HepG2 (cell line): ENCODE results near the gene ZC3H18. TPM values are rescaled to one million over a fixed set of nuclear protein-coding genes. Genes with fewer than 3 reads are reported as not detected.

Source experiments
- ATAC-seq: fragments of 200-7000 bp; cut with Tn5 transposase; 3 replicates; pipeline ENCODE4 v1.9.1; 2020; ENCODE audit warnings: mild to moderate bottlenecking, moderate library complexity
- BruUV-seq: library from RNA; stranded (reverse); fragments of 400-500 nt; replicated peaks from 2 replicates; lab custom pipeline; 2021; lab: Mats Ljungman, UMichigan
- CTCF ChIA-PET: fragments of 300-600 bp; formaldehyde crosslinking; extraction: SDS; loops from one replicate; lab custom pipeline; 2021; ENCODE audit warnings: low total read pairs, inconsistent platforms, low intra/inter-chr PET ratio; lab: Yijun Ruan, JAX
- POLR2A ChIA-PET: fragments of 350-600 bp; sonication (Branson Sonifier 250); formaldehyde crosslinking; loops from one replicate; lab custom pipeline; 2020; ENCODE audit warnings: antibody characterized with exemption, inconsistent platforms; lab: Yijun Ruan, JAX
- DNase-seq: peaks from one replicate; pipeline ENCODE4 v3.0.0-alpha.2; 2015; ENCODE audit warnings: low spot score
- FAIRE-seq: peaks from 3 replicates; lab custom pipeline; 2011; peaks lifted over from hg19 to GRCh38; lab: Jason Lieb, UNC
- H2AFZ ChIP-seq: one replicate; pipeline ENCODE4 v1.6.1; 2011; ENCODE audit warnings: low read length, inconsistent platforms
- H3K27ac ChIP-seq: fragments of 300-600 bp; 3 replicates; pipeline ENCODE4 v1.8.0; 2011; ENCODE audit warnings: mixed run types, mild to moderate bottlenecking, mixed read lengths, low read length, inconsistent platforms; ENCODE audit not compliant: insufficient read depth; ENCODE audit errors: extremely low read length
- H3K27me3 ChIP-seq, 2 experiments: fragments of 200-600 bp in 1 of 2; 2 replicates in 1 of 2; 3 replicates in 1 of 2; pipeline versions ENCODE4 v1.6.0 to v1.8.0; 2011; ENCODE audit warnings: low read length in 2 of 2, mild to moderate bottlenecking in 2 of 2, moderate library complexity in 2 of 2, inconsistent platforms in 1 of 2; ENCODE audit not compliant: insufficient read depth in 2 of 2, control insufficient read depth in 1 of 2
- H3K36me3 ChIP-seq, 2 experiments: fragments of 200-600 bp in 1 of 2; replicated peaks in 1 of 2; 2 replicates in 1 of 2; 3 replicates in 1 of 2; pipeline versions ENCODE4 v1.5.1 to v1.8.0; 2011; ENCODE audit warnings: low read length in 2 of 2, inconsistent platforms in 1 of 2; ENCODE audit not compliant: insufficient read depth in 2 of 2, control insufficient read depth in 1 of 2
- H3K4me1 ChIP-seq: 2 replicates; pipeline ENCODE4 v1.5.1; 2012; ENCODE audit warnings: low read length, inconsistent platforms; ENCODE audit not compliant: insufficient read depth
- H3K4me2 ChIP-seq: 2 replicates; pipeline ENCODE4 v1.6.0; 2011; ENCODE audit warnings: low read depth, low read length, inconsistent platforms
- H3K4me3 ChIP-seq, 3 experiments: fragments of 200-600 bp in 1 of 3; sonication (generic), shearing (Covaris generic) in 1 of 3; replicated peaks in 1 of 3; 2 replicates each; pipeline ENCODE4 v1.5.1; 2011 to 2016; ENCODE audit warnings: low read length in 3 of 3, inconsistent platforms in 2 of 3, low read depth in 2 of 3, mild to moderate bottlenecking in 2 of 3, control low read depth in 1 of 3, mixed read lengths in 1 of 3; ENCODE audit not compliant: insufficient read depth in 1 of 3
- H3K79me2 ChIP-seq: one replicate; pipeline ENCODE4 v1.6.1; 2011; ENCODE audit warnings: low read length, inconsistent platforms; ENCODE audit not compliant: insufficient read depth
- H3K9ac ChIP-seq: 2 replicates; pipeline ENCODE4 v1.6.0; 2011; ENCODE audit warnings: mild to moderate bottlenecking, low read depth, low read length, inconsistent platforms; ENCODE audit not compliant: insufficient read depth
- H3K9me3 ChIP-seq: 2 replicates; pipeline ENCODE4 v1.5.1; 2012; ENCODE audit warnings: mild to moderate bottlenecking, low read length
- H4K20me1 ChIP-seq: 2 replicates; pipeline ENCODE4 v1.6.0; 2011; ENCODE audit warnings: inconsistent platforms, mild to moderate bottlenecking, low read length, moderate library complexity; ENCODE audit not compliant: insufficient read depth
- NONO ChIP-seq, 2 experiments: fragments of 450-650 bp in 1 of 2; sonication (generic) in 1 of 2; formaldehyde crosslinking in 1 of 2; IDR thresholded peaks in 1 of 2; conservative IDR thresholded peaks in 1 of 2; 2 replicates each; pipeline versions ENCODE4 v1.6.1 to v1.8.0; 2017 to 2022; ENCODE audit warnings: mild to moderate bottlenecking in 1 of 2, missing genetic modification reagents in 1 of 2, moderate library complexity in 1 of 2
- POLR2G ChIP-seq: fragments of 200-400 bp; formaldehyde crosslinking; IDR thresholded peaks from 2 replicates; pipeline ENCODE4 v1.6.1; 2018; ENCODE audit warnings: mild to moderate bottlenecking, low read depth, low read length, moderate library complexity
- SP5 ChIP-seq: IDR thresholded peaks from 2 replicates; pipeline ENCODE4 v1.6.1; 2016; ENCODE audit warnings: low read depth, borderline replicate concordance
- SYNCRIP ChIP-seq: fragments of 200-400 bp; formaldehyde crosslinking; IDR thresholded peaks from 2 replicates; pipeline ENCODE4 v1.6.1; 2018; ENCODE audit warnings: mild to moderate bottlenecking, low read depth, low read length; ENCODE audit not compliant: insufficient read depth
- ZHX1 ChIP-seq: sonication (generic); formaldehyde crosslinking; IDR thresholded peaks from 2 replicates; pipeline ENCODE4 v1.8.1; 2022; ENCODE audit warnings: low read depth, mild to moderate bottlenecking, missing genetic modification reagents
- ZSCAN25 ChIP-seq: sonication (generic); formaldehyde crosslinking; IDR thresholded peaks from 2 replicates; pipeline ENCODE4 v1.8.0; 2022; ENCODE audit warnings: mild to moderate bottlenecking, missing genetic modification reagents
- WGBS: methylation state at CpG from one replicate; pipeline ENCODE4 v1.1.6; 2017; ENCODE audit warnings: low lambda C conversion rate; 5-methylcytosine and 5-hydroxymethylcytosine counted together
- in situ Hi-C: cut with HindIII; loops from 2 replicates; pipeline ENCODE4 v1.10.0; 2017; ENCODE audit warnings: low pct_unique_long_range_greater_than_20kb; ENCODE audit not compliant: extremely low pct_ligation_motif_present
- intact Hi-C: fragments of 100-400 bp; cut with micrococcal nuclease; formaldehyde crosslinking; loops from one replicate; pipeline ENCODE4 v1.10.0; 2022; ENCODE audit not compliant: unreplicated experiment
- polyA plus RNA-seq, 8 experiments: library from polyadenylated mRNA; depleted of rRNA in 3 of 8; stranded (reverse) in 7 of 8; unstranded in 1 of 8; fragments of >200 nt; fragmentation: Illumina TruSeq in 4 of 8; extraction: Trizol in 4 of 8; gene quantifications; 2 replicates each; pipeline versions ENCODE4 v1.2.1 to v1.2.3, GENCODE V29; 2011 to 2016; ENCODE audit warnings: low read depth in 4 of 8, missing spikeins in 1 of 8, mixed read lengths in 1 of 8; ENCODE audit not compliant: insufficient read depth in 1 of 8
- total RNA-seq, 5 experiments: library from RNA; depleted of rRNA; stranded (reverse); fragments of >200 nt; fragmentation: Illumina TruSeq; extraction: Trizol; gene quantifications; 2 replicates each; pipeline ENCODE4 v1.2.3, GENCODE V29; 2016; ENCODE audit warnings: low read depth in 1 of 5

Gene ZC3H18
- total and polyA plus RNA-seq, 2 of the 13 experiments (the other 11 are each of a cell fraction or from before 2014, with no cell fraction given) = 11.2 to 27.4 TPM

DNA sequence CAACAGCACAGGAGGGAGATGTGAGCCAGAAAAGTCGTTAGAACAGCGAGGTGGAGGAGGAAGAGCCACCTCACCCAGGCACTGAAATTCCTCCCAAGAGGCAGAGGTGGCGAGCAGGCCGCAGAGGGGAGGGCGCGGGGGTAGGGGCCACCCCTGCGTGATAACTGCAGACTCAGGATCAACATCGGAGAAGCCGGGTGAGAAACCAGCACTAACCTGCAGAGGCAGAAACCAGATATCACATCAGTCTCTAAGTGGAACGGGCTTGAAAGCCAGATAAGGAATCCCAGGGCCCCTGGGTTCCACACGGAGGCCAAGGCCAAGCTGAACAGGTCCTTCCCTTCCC lies 39.4 kb upstream of the ZC3H18 start:
- ATAC-seq (no peak), DNase-seq (no peak), FAIRE-seq (no peak)
- Histone ChIP-seq H3K9me3 (no peaks in the 10 kb centered on the region), H3K4me1 (peaks cover 19% of the 10 kb centered on the region), H3K79me2 (no peaks in the 10 kb centered on the region), H3K27me3 (no peaks in the 10 kb centered on the region), H3K4me2 (no peak overlapping the region), H3K4me3 (no peak overlapping the region), H4K20me1 (no peaks in the 10 kb centered on the region; the same call in 1 of the 2 replicates), H3K27ac (no peak overlapping the region), H2AFZ (no peak overlapping the region), H3K36me3 (peaks cover 26 to 32% of the 10 kb centered on the region in 2 experiments; a peak in 4 of 5 replicates), H3K9ac (no peak overlapping the region)
- ChIA-PET POLR2A (no interaction called here), CTCF (no interaction called here)
- in situ Hi-C loops (no loop called here), intact Hi-C loops (no loop called here)
- TF ChIP-seq ZSCAN25 (CRISPR knock-in tag) = 0 out of 2 replicates have a peak, but pooled peaks have one; percentile 28
- TF ChIP-seq NONO (IDR thresholded peaks at IDR 0.05) = no peak
- no peak for TF ChIP-seq NONO (CRISPR knock-in tag; conservative IDR thresholded peaks at IDR 0.05)
- 0 out of 2 replicates have a peak, but pooled peaks have one; percentile 12 for TF ChIP-seq POLR2G
- no peak for TF ChIP-seq ZHX1
- TF ChIP-seq SP5 (CRISPR knock-in tag) = no peak
- no peak for TF ChIP-seq SYNCRIP
- WGBS = 95% methylated on average over 11 of the region's 11 CpGs
- BruUV-seq = no TSS peak
